GM21447 (cell line): ENCODE measurements around the gene EGF.

ENCODE experiments used
- ATAC-seq: cut with Tn5 transposase; IDR thresholded peaks from one replicate; pipeline ENCODE4 v1.9.1; 2021; ENCODE audit not compliant: unreplicated experiment

Gene EGF

GRCh38 chr4:109953556-109953955 lies 40.9 kb downstream of the EGF start:
- ATAC-seq = no peak

- no peak for ATAC-seq
Observed at GRCh38 chr4:109955146-109955545, 42.5 kb downstream of the EGF start.

GRCh38 chr4:109957227-109957626 lies 44.5 kb downstream of the EGF start:
- no peak for ATAC-seq

- ATAC-seq = no peak
Observed at GRCh38 chr4:109959195-109959594, 46.5 kb downstream of the EGF start.

- no peak for ATAC-seq
Observed at GRCh38 chr4:109962401-109962800, 49.7 kb downstream of the EGF start.

- no peak for ATAC-seq
Observed at GRCh38 chr4:109966891-109967481, 54.3 kb downstream of the EGF start.

- no peak for ATAC-seq
Observed at GRCh38 chr4:109967798-109968520, 55.3 kb downstream of the EGF start.

- no peak for ATAC-seq
Observed at GRCh38 chr4:109969087-109969486, 56.4 kb downstream of the EGF start.

GRCh38 chr4:109969919-109970318 lies 57.2 kb downstream of the EGF start:
- no peak for ATAC-seq

GRCh38 chr4:109972786-109973528 lies 60.3 kb downstream of the EGF start:
- ATAC-seq = no peak

- no peak for ATAC-seq
Observed at GRCh38 chr4:109973529-109973905, 60.8 kb downstream of the EGF start.

- ATAC-seq = no peak
Observed at GRCh38 chr4:109976189-109976588, 63.5 kb downstream of the EGF start.

GRCh38 chr4:109977854-109978501 lies 65.3 kb downstream of the EGF start:
- no peak for ATAC-seq

GRCh38 chr4:109978704-109979454 lies 66.2 kb downstream of the EGF start:
- ATAC-seq = no peak

- no peak for ATAC-seq
Observed at GRCh38 chr4:109979920-109980717, 67.4 kb downstream of the EGF start.

- ATAC-seq = no peak
Observed at GRCh38 chr4:109981936-109982335, 69.3 kb downstream of the EGF start.

- ATAC-seq = no peak
Observed at GRCh38 chr4:109982521-109982920, 69.8 kb downstream of the EGF start.

GRCh38 chr4:109985993-109986974 lies 73.6 kb downstream of the EGF start:
- ATAC-seq = no peak

- ATAC-seq = no peak
Observed at GRCh38 chr4:109989044-109989443, 76.4 kb downstream of the EGF start.
